Dedifferentiated amniotic fluid mesenchymal stem cell (primary cell): ENCODE results near the gene ACTN4.

ENCODE experiments used
- DNase-seq: peaks from one replicate; pipeline ENCODE4 v3.0.0-alpha.2; 2016; ENCODE audit errors: extremely low spot score

The ACTN4 gene

GRCh38 chr19:38635483-38636399 is 11.7 kb upstream of the ACTN4 start:
- no peak for DNase-seq

- DNase-seq, result no peak
Measured at GRCh38 chr19:38638461-38638860, 9.0 kb upstream of the ACTN4 start.

GRCh38 chr19:38639679-38640078 is 7.8 kb upstream of the ACTN4 start:
- DNase-seq, result no peak

GRCh38 chr19:38640368-38640767 is 7.1 kb upstream of the ACTN4 start:
- DNase-seq, result no peak

- no peak for DNase-seq
Measured at GRCh38 chr19:38642176-38642575, 5.3 kb upstream of the ACTN4 start.

- DNase-seq, result no peak
Measured at GRCh38 chr19:38644719-38645118, 2.7 kb upstream of the ACTN4 start.

GRCh38 chr19:38647966-38648768 is 718 bp downstream of the ACTN4 start:
- no peak for DNase-seq

- DNase-seq, result no peak
Measured at GRCh38 chr19:38648769-38649304, 1.4 kb downstream of the ACTN4 start.

GRCh38 chr19:38649305-38650171 is 2.1 kb downstream of the ACTN4 start:
- no peak for DNase-seq

- DNase-seq, result no peak
Measured at GRCh38 chr19:38650172-38650775, 2.8 kb downstream of the ACTN4 start.

- no peak for DNase-seq
Measured at GRCh38 chr19:38650911-38651584, 3.6 kb downstream of the ACTN4 start.

GRCh38 chr19:38653028-38653571 is 5.7 kb downstream of the ACTN4 start:
- no peak for DNase-seq

GRCh38 chr19:38654628-38655055 is 7.2 kb downstream of the ACTN4 start:
- DNase-seq, result peak; percentile 65

GRCh38 chr19:38655148-38655824 is 7.8 kb downstream of the ACTN4 start:
- DNase-seq, result no peak

- DNase-seq, result no peak
Measured at GRCh38 chr19:38656171-38656981, 8.9 kb downstream of the ACTN4 start.

GRCh38 chr19:38657633-38658222 is 10.3 kb downstream of the ACTN4 start:
- DNase-seq, result peak; percentile 89

GRCh38 chr19:38658462-38659306 is 11.2 kb downstream of the ACTN4 start:
- DNase-seq, result peak; percentile 100
